Activated CD4-positive, alpha-beta memory T cell treated with anti-CD3 and anti-CD28 coated beads, Interleukin-2, amount 10 ng/mL, durations not matched to agents 7 days and 5 days (primary cell): ENCODE measurements around the gene HOTAIR. TPM values are rescaled to one million over a fixed set of nuclear protein-coding genes. Genes with fewer than 3 reads are reported as not detected.
A peak's percentile ranks its signal among the peaks of the same experiment; 100 is the strongest.

ENCODE experiments used
- CTCF ChIA-PET: fragments of 350-600 bp; sonication (Branson Sonifier 250); formaldehyde crosslinking; loops from one replicate; lab custom pipeline; 2021; ENCODE audit warnings: antibody characterized with exemption, inconsistent platforms; lab: Charles Lee
- POLR2A ChIA-PET: fragments of 350-600 bp; sonication (Branson Sonifier 250); formaldehyde crosslinking; loops from one replicate; lab custom pipeline; 2021; ENCODE audit warnings: antibody characterized with exemption; lab: Charles Lee
- DNase-seq: peaks from one replicate; pipeline ENCODE4 v3.0.0-alpha.2; 2020
- H3K27ac Mint-ChIP-seq: one replicate; pipeline ENCODE4 v1.8.0; 2021; ENCODE audit warnings: mild to moderate bottlenecking, mixed read lengths
- H3K27me3 Mint-ChIP-seq: one replicate; pipeline ENCODE4 v1.8.0; 2021; ENCODE audit warnings: mixed read lengths
- H3K36me3 Mint-ChIP-seq: one replicate; pipeline ENCODE4 v1.8.0; 2021; ENCODE audit warnings: low read depth, mixed read lengths
- H3K4me1 Mint-ChIP-seq: one replicate; pipeline ENCODE4 v1.8.0; 2021; ENCODE audit warnings: mixed read lengths
- H3K4me3 Mint-ChIP-seq: one replicate; pipeline ENCODE4 v1.8.0; 2021; ENCODE audit warnings: mild to moderate bottlenecking, mixed read lengths
- H3K9me3 Mint-ChIP-seq: one replicate; pipeline ENCODE4 v1.8.0; 2021; ENCODE audit warnings: mixed read lengths
- total RNA-seq, 2 experiments: library from RNA; stranded (reverse); gene quantifications; one replicate each; pipeline ENCODE4 v1.2.3, GENCODE V29; 2021

HOTAIR gene
- total RNA-seq, 2 experiments from 2014 or later, result not detected

GRCh38 chr12:54009171-54010052 lies 34.7 kb upstream of the HOTAIR start:
- DNase-seq, result no peak
- Mint-ChIP-seq H3K27ac (peak overlapping the region; percentile 52), H3K36me3 (peaks cover 3% of the 10 kb centered on the region), H3K9me3 (no peaks in the 10 kb centered on the region), H3K4me1 (peaks cover 29% of the 10 kb centered on the region), H3K4me3 (peak overlapping the region; percentile 24), H3K27me3 (peaks cover 95% of the 10 kb centered on the region)
- ChIA-PET CTCF (interaction anchor here (0.6 to 7.0 kb wide), 10 partner anchors 13 to 266 kb away, joined by 3 to 74 read pairs (median 6); partner anchors contain the start of genes HOXC10, HOXC5 and SMUG1), POLR2A (interaction anchor here (0.9 to 1.7 kb wide), 4 partner anchors 8 to 209 kb away, joined by 3 to 4 read pairs (median 4); partner anchors contain the start of gene HOXC5)

GRCh38 chr12:54008260-54008552 lies 33.5 kb upstream of the HOTAIR start:
- POLR2A ChIA-PET, result interaction anchor here (1.1 kb wide), 1 partner anchor 183 kb away, joined by 4 read pairs; no protein-coding TSS in a partner anchor
- H3K4me1 Mint-ChIP-seq, result peaks cover 29% of the 10 kb centered on the region

GRCh38 chr12:54007538-54008259 lies 32.9 kb upstream of the HOTAIR start:
- peaks cover 94% of the 10 kb centered on the region for H3K27me3 Mint-ChIP-seq
- H3K4me3 Mint-ChIP-seq, result no peak overlapping the region
- DNase-seq, result no peak
- peaks cover 3% of the 10 kb centered on the region for H3K36me3 Mint-ChIP-seq
- ChIA-PET CTCF (interaction anchor here (1.0 to 7.0 kb wide), 8 partner anchors 9 to 207 kb away, joined by 4 to 74 read pairs (median 13); partner anchors contain the start of genes HOXC10, HOXC5 and SMUG1), POLR2A (interaction anchor here (1.1 kb wide), 1 partner anchor 184 kb away, joined by 4 read pairs; no protein-coding TSS in a partner anchor)
- no peaks in the 10 kb centered on the region for H3K9me3 Mint-ChIP-seq
- H3K4me1 Mint-ChIP-seq, result peaks cover 29% of the 10 kb centered on the region
- no peak overlapping the region for H3K27ac Mint-ChIP-seq

More at GRCh38 chr12:54008260-54008552, 33.5 kb upstream of the HOTAIR start:
- DNase-seq, result no peak
- CTCF ChIA-PET, result interaction anchor here (1.0 to 7.0 kb wide), 7 partner anchors 14 to 206 kb away, joined by 3 to 74 read pairs (median 12); partner anchors contain the start of genes HOXC10, HOXC5 and SMUG1
- Mint-ChIP-seq H3K27ac (no peak overlapping the region), H3K9me3 (no peaks in the 10 kb centered on the region), H3K27me3 (peaks cover 94% of the 10 kb centered on the region), H3K4me3 (no peak overlapping the region), H3K36me3 (peaks cover 3% of the 10 kb centered on the region)

- Mint-ChIP-seq H3K4me1 (peaks cover 31% of the 10 kb centered on the region), H3K4me3 (peak overlapping the region; percentile 66), H3K9me3 (no peaks in the 10 kb centered on the region), H3K27me3 (peaks cover 95% of the 10 kb centered on the region), H3K36me3 (peaks cover 3% of the 10 kb centered on the region), H3K27ac (no peak overlapping the region)
- CTCF ChIA-PET, result interaction anchor here (0.6 to 7.0 kb wide), 17 partner anchors 11 to 491 kb away, joined by 3 to 74 read pairs (median 6); partner anchors contain the start of genes HOXC10, HOXC5, NCKAP1L and SMUG1
- DNase-seq, result no peak
- POLR2A ChIA-PET, result interaction anchor here (0.8 to 1.5 kb wide), 3 partner anchors 45 to 201 kb away, joined by 3 to 4 read pairs (median 4); no protein-coding TSS in a partner anchor
Measured at GRCh38 chr12:54006559-54007220, 31.9 kb upstream of the HOTAIR start.

GRCh38 chr12:54005853-54006558 lies 31.3 kb upstream of the HOTAIR start:
- H3K4me1 Mint-ChIP-seq, result peaks cover 25% of the 10 kb centered on the region
- no peak overlapping the region for H3K27ac Mint-ChIP-seq
- H3K36me3 Mint-ChIP-seq, result peaks cover 3% of the 10 kb centered on the region
- peak; percentile 85 for DNase-seq
- H3K27me3 Mint-ChIP-seq, result peaks cover 95% of the 10 kb centered on the region
- POLR2A ChIA-PET, result interaction anchor here (0.8 to 1.5 kb wide), 3 partner anchors 46 to 202 kb away, joined by 3 to 4 read pairs (median 3); no protein-coding TSS in a partner anchor
- peak overlapping the region; percentile 66 for H3K4me3 Mint-ChIP-seq
- H3K9me3 Mint-ChIP-seq, result no peaks in the 10 kb centered on the region
- CTCF ChIA-PET, result interaction anchor here (0.6 to 7.0 kb wide), 20 partner anchors 10 to 492 kb away, joined by 3 to 74 read pairs (median 5); partner anchors contain the start of genes HOXC10, HOXC5, NCKAP1L and SMUG1

- peaks cover 95% of the 10 kb centered on the region for H3K27me3 Mint-ChIP-seq
- no peak overlapping the region for H3K27ac Mint-ChIP-seq
- H3K9me3 Mint-ChIP-seq, result no peaks in the 10 kb centered on the region
- peaks cover 3% of the 10 kb centered on the region for H3K36me3 Mint-ChIP-seq
- POLR2A ChIA-PET, result interaction anchor here (0.8 to 1.0 kb wide), 2 partner anchors 47 to 196 kb away, joined by 3 read pairs; no protein-coding TSS in a partner anchor
- no peak overlapping the region for H3K4me3 Mint-ChIP-seq
- DNase-seq, result no peak
- CTCF ChIA-PET, result interaction anchor here (0.6 to 7.0 kb wide), 20 partner anchors 9 to 492 kb away, joined by 3 to 74 read pairs (median 5); partner anchors contain the start of genes HOXC10, HOXC5, NCKAP1L and SMUG1
- peaks cover 23% of the 10 kb centered on the region for H3K4me1 Mint-ChIP-seq
Measured at GRCh38 chr12:54005531-54005852, 30.7 kb upstream of the HOTAIR start.

- ChIA-PET POLR2A (no interaction called here), CTCF (interaction anchor here (0.9 to 7.0 kb wide), 18 partner anchors 9 to 493 kb away, joined by 3 to 74 read pairs (median 6); partner anchors contain the start of genes HOXC10, HOXC5, NCKAP1L and SMUG1)
- no peak for DNase-seq
- H3K4me3 Mint-ChIP-seq, result no peak overlapping the region
- H3K4me1 Mint-ChIP-seq, result peaks cover 25% of the 10 kb centered on the region
- H3K27ac Mint-ChIP-seq, result no peak overlapping the region
- H3K9me3 Mint-ChIP-seq, result no peaks in the 10 kb centered on the region
- peaks cover 93% of the 10 kb centered on the region for H3K27me3 Mint-ChIP-seq
- H3K36me3 Mint-ChIP-seq, result peaks cover 3% of the 10 kb centered on the region
Measured at GRCh38 chr12:54004841-54005530, 30.2 kb upstream of the HOTAIR start.

GRCh38 chr12:54004063-54004840 lies 29.5 kb upstream of the HOTAIR start:
- H3K27ac Mint-ChIP-seq, result no peak overlapping the region
- H3K9me3 Mint-ChIP-seq, result no peaks in the 10 kb centered on the region
- ChIA-PET CTCF (interaction anchor here (0.9 to 7.0 kb wide), 8 partner anchors 13 to 211 kb away, joined by 3 to 74 read pairs (median 6); partner anchors contain the start of genes HOXC10, HOXC5 and SMUG1), POLR2A (no interaction called here)
- H3K4me3 Mint-ChIP-seq, result no peak overlapping the region
- no peak for DNase-seq
- peaks cover 22% of the 10 kb centered on the region for H3K4me1 Mint-ChIP-seq
- peaks cover under 1% of the 10 kb centered on the region for H3K36me3 Mint-ChIP-seq
- H3K27me3 Mint-ChIP-seq, result peaks cover 93% of the 10 kb centered on the region

GRCh38 chr12:54003625-54004024 lies 28.9 kb upstream of the HOTAIR start:
- H3K4me3 Mint-ChIP-seq, result no peak overlapping the region
- no peak overlapping the region for H3K27ac Mint-ChIP-seq
- no peak for DNase-seq
- ChIA-PET CTCF (interaction anchor here (0.9 to 7.0 kb wide), 5 partner anchors 14 to 212 kb away, joined by 4 to 74 read pairs (median 5); partner anchors contain the start of gene SMUG1), POLR2A (no interaction called here)
- H3K9me3 Mint-ChIP-seq, result no peaks in the 10 kb centered on the region
- peaks cover 96% of the 10 kb centered on the region for H3K27me3 Mint-ChIP-seq
- H3K36me3 Mint-ChIP-seq, result no peaks in the 10 kb centered on the region
- H3K4me1 Mint-ChIP-seq, result peaks cover 21% of the 10 kb centered on the region

GRCh38 chr12:54002915-54003389 lies 28.2 kb upstream of the HOTAIR start:
- Mint-ChIP-seq H3K9me3 (no peaks in the 10 kb centered on the region), H3K4me1 (peaks cover 21% of the 10 kb centered on the region), H3K27ac (no peak overlapping the region), H3K36me3 (no peaks in the 10 kb centered on the region), H3K27me3 (peaks cover 97% of the 10 kb centered on the region), H3K4me3 (no peak overlapping the region)
- no peak for DNase-seq
- ChIA-PET CTCF (interaction anchor here (0.9 to 7.0 kb wide), 3 partner anchors 27 to 189 kb away, joined by 3 to 74 read pairs (median 5); partner anchors contain the start of gene SMUG1), POLR2A (no interaction called here)
